Common myeloid progenitor, CD34-positive (primary cell): ENCODE measurements around the gene AJM1.

ENCODE experiments used
- CTCF ChIA-PET: fragments of 350-600 bp; sonication (Branson Sonifier 250); formaldehyde crosslinking; loops from one replicate; lab custom pipeline; 2021; ENCODE audit warnings: antibody characterized with exemption; lab: Charles Lee
- POLR2A ChIA-PET: fragments of 350-600 bp; sonication (Branson Sonifier 250); formaldehyde crosslinking; loops from one replicate; lab custom pipeline; 2021; ENCODE audit warnings: antibody characterized with exemption; lab: Charles Lee
- DNase-seq, 3 donors: peaks; one replicate each; pipeline versions ENCODE4 v3.0.0 to v3.0.0-alpha.2; 2013
- H3K27ac ChIP-seq, 2 experiments: 1 replicate in 1 of 2; 2 replicates in 1 of 2; pipeline ENCODE4 v1.7.0; 2013; ENCODE audit warnings: inconsistent platforms in 2 of 2, low read length in 2 of 2, mild to moderate bottlenecking in 2 of 2, low read depth in 1 of 2, moderate library complexity in 1 of 2; ENCODE audit not compliant: severe bottlenecking in 2 of 2, insufficient read depth in 1 of 2, poor library complexity in 1 of 2
- H3K27me3 ChIP-seq, 5 experiments: replicated peaks in 2 of 5; 1 replicate in 3 of 5; 2 replicates in 2 of 5; pipeline versions ENCODE4 v1.6.1 to v1.7.0; 2013; ENCODE audit warnings: low read length in 4 of 5, mild to moderate bottlenecking in 2 of 5, moderate library complexity in 2 of 5, inconsistent platforms in 1 of 5; ENCODE audit not compliant: insufficient read depth in 5 of 5, control insufficient read depth in 4 of 5
- H3K36me3 ChIP-seq, 4 experiments: 1 replicate in 2 of 4; 2 replicates in 2 of 4; pipeline versions ENCODE4 v1.6.1 to v1.7.0; 2013; ENCODE audit warnings: low read length in 3 of 4, control low read depth in 1 of 4, mild to moderate bottlenecking in 1 of 4; ENCODE audit not compliant: control insufficient read depth in 4 of 4, insufficient read depth in 4 of 4
- H3K4me1 ChIP-seq, 4 experiments: 1 replicate in 3 of 4; 2 replicates in 1 of 4; pipeline versions ENCODE4 v1.6.1 to v1.7.1; 2013; ENCODE audit warnings: low read length in 3 of 4, mild to moderate bottlenecking in 3 of 4, control low read depth in 1 of 4, inconsistent platforms in 1 of 4, moderate library complexity in 1 of 4; ENCODE audit not compliant: control insufficient read depth in 4 of 4, insufficient read depth in 4 of 4; ENCODE audit errors: control extremely low read depth in 1 of 4
- H3K4me3 ChIP-seq, 7 experiments: 1 replicate in 4 of 7; 2 replicates in 3 of 7; pipeline versions ENCODE4 v1.5.1 to v1.7.0; 2013; ENCODE audit warnings: mild to moderate bottlenecking in 7 of 7, low read length in 6 of 7, moderate library complexity in 6 of 7, inconsistent platforms in 2 of 7, low read depth in 2 of 7, control low read depth in 1 of 7; ENCODE audit not compliant: insufficient read depth in 4 of 7, control insufficient read depth in 1 of 7; ENCODE audit errors: extremely low read depth in 1 of 7
- H3K9me3 ChIP-seq, 5 experiments: 1 replicate in 4 of 5; 2 replicates in 1 of 5; pipeline versions ENCODE4 v1.6.1 to v1.7.1; 2013; ENCODE audit warnings: low read length in 4 of 5, mild to moderate bottlenecking in 2 of 5, inconsistent platforms in 1 of 5, low read depth in 1 of 5, moderate library complexity in 1 of 5; ENCODE audit not compliant: control insufficient read depth in 4 of 5, insufficient read depth in 2 of 5; ENCODE audit errors: control extremely low read depth in 1 of 5
- WGBS: methylation state at CpG from one replicate; pipeline ENCODE4 v1.1.5; 2013; ENCODE audit not compliant: insufficient coverage; 5-methylcytosine and 5-hydroxymethylcytosine counted together

Gene AJM1

DNA sequence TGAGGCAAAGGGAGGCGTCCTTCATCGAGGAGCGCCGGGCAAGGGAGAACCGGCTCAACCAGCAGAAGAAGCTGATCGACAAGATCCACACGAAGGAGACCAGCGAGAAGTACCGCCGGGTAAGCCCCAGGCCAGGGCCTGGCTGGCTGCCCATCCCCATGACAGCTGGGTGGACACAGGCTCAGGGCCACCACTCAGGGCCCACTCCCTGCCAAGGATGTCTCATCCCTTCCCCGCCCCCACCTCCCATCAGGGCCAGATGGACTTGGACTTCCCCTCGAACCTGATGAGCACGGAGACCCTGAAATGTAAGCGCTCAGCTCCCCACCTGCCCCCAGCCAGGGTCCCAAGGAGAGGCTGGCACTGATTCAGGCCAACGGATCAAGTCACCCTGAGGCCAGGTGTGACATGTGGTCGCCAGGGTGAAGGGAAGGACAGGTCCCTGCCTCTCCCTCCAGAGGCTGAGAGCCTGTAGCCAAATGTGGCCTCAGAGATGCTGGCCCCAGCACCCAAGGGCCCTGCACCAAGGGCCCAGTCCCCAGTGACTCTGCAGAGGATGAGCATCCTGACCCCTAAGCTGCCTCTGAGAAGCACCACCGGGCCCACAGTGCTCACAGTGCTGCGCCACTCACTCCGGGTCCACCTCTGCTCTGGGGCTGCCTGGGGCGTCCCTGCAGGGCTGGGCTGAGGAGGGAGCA lies 37.6 kb upstream of the AJM1 start:
- no peak for DNase-seq
- no peaks in the 10 kb centered on the region for H3K9me3 ChIP-seq
- no peak overlapping the region for H3K4me3 ChIP-seq
- ChIA-PET CTCF (interaction anchor here (0.6 to 2.6 kb wide), 6 partner anchors 11 to 230 kb away, joined by 3 to 10 read pairs (median 4); no protein-coding TSS in a partner anchor), POLR2A (no interaction called here)
- H3K27me3 ChIP-seq = peaks cover 0 to 2% (median 0%) of the 10 kb centered on the region in 5 experiments
- no peak overlapping the region for H3K27ac ChIP-seq
- peaks cover 5 to 50% (median 36%) of the 10 kb centered on the region in 4 experiments for H3K4me1 ChIP-seq
- WGBS = 97% methylated on average over 20 of the region's 20 CpGs
- H3K36me3 ChIP-seq = peaks cover 0 to 17% (median 2%) of the 10 kb centered on the region in 4 experiments

DNA sequence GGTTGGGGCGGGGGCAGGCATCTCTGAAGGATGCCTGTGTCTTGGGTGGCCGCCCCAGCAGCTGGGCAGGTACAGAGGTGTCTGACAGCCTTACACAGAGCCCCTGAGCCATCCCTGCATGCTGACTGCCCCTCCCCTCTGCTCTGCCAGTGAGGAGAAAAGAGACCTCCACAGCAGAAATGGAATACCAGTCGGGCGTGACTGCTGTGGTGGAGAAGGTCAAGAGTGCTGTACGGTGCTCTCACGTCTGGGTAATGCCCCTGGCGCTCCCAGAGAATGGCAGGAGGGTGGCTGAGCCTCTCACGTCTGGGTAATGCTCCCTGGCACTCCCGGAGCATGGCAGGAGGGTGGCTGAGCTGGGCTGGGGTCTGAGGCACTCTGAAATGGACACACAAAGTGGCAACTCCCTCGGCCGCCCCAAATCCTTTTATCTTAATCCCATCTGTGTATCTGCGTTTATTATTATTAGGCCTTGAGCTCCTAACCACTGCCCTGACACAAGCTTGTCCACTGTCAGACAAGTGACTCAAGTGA lies 37.0 kb upstream of the AJM1 start:
- Histone ChIP-seq H3K27ac (no peak overlapping the region), H3K4me1 (peaks cover 5 to 50% (median 34%) of the 10 kb centered on the region in 4 experiments), H3K4me3 (no peak overlapping the region), H3K36me3 (peaks cover 0 to 22% (median 3%) of the 10 kb centered on the region in 4 experiments), H3K9me3 (no peaks in the 10 kb centered on the region), H3K27me3 (peaks cover 0 to 2% (median 0%) of the 10 kb centered on the region in 5 experiments)
- ChIA-PET CTCF (interaction anchor here (1.4 to 2.6 kb wide), 4 partner anchors 13 to 230 kb away, joined by 5 to 10 read pairs (median 6); partner anchors contain the start of gene AJM1), POLR2A (no interaction called here)
- WGBS = over 99% methylated on average over 12 of the region's 12 CpGs
- no peak for DNase-seq

DNA sequence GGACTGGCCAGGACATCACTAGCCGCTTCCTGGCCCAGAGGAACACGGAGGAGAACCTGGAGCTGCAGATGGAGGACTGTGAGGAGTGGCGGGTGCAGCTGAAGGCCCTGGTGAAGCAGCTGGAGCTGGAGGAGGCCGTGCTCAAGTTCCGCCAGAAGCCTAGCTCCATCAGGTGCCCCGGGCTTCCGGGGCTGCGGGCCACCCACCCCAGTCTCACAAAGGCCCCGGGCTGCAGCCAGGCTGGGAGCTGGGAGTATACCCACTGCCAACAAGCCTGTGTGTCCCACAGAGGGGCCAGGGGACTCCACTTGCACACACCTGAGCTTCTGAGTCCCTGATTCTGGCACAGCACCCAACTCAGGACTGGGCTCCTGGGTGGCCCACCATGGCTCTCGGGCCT lies 36.2 kb upstream of the AJM1 start:
- ChIA-PET POLR2A (no interaction called here), CTCF (interaction anchor here (1.4 to 2.6 kb wide), 4 partner anchors 14 to 229 kb away, joined by 5 to 10 read pairs (median 6); partner anchors contain the start of gene AJM1)
- no peaks in the 10 kb centered on the region for H3K9me3 ChIP-seq
- H3K4me1 ChIP-seq = peaks cover 5 to 42% (median 26%) of the 10 kb centered on the region in 4 experiments
- H3K36me3 ChIP-seq = peaks cover 0 to 22% (median 3%) of the 10 kb centered on the region in 4 experiments
- H3K4me3 ChIP-seq = no peak overlapping the region
- H3K27ac ChIP-seq = no peak overlapping the region
- no peak for DNase-seq
- peaks cover 0 to 2% (median 0%) of the 10 kb centered on the region in 5 experiments for H3K27me3 ChIP-seq
- WGBS = 93% methylated on average over 7 of the region's 10 CpGs

DNA sequence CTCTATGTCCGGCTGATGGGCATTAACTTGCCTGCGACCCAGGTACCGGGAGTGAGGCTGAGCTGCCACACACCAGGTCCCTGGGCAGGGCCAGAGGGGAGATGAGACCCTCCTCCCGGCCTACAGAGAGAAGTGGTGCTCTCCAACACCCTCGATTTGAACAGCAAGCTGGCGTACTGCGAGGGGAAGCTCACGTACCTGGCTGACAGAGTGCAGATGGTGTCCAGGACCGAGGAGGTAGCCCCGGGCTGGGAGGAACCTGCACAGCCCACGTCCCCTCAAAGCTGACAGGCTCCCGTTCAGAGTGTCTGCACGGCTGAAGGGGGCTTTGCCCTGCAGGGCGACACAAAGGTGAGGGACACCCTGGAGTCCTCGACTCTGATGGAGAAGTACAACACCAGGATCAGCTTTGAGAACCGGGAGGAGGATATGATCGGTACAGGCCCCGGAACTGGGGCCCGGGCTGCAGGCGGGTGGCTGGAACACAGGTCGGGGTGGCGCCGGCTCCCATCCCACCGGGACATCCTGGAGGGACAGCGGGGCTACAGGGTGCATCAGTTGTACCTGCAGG lies 35.6 kb upstream of the AJM1 start:
- peak overlapping the region in 6 of 7 experiments; percentile 84 to 93 (median 91) for H3K4me3 ChIP-seq
- POLR2A ChIA-PET = interaction anchor here (1.1 kb wide), 1 partner anchor 48 kb away, joined by 3 read pairs; no protein-coding TSS in a partner anchor
- peak overlapping the region in 1 of 2 experiments; percentile 74 for H3K27ac ChIP-seq
- H3K9me3 ChIP-seq = no peaks in the 10 kb centered on the region
- peaks cover 0 to 2% (median 0%) of the 10 kb centered on the region in 5 experiments for H3K27me3 ChIP-seq
- no peak for DNase-seq
- CTCF ChIA-PET = interaction anchor here (0.8 to 2.6 kb wide), 6 partner anchors 11 to 228 kb away, joined by 3 to 10 read pairs (median 4); partner anchors contain the start of genes AJM1 and CCDC183
- peaks cover 0 to 24% (median 3%) of the 10 kb centered on the region in 4 experiments for H3K36me3 ChIP-seq
- peaks cover 5 to 36% (median 21%) of the 10 kb centered on the region in 4 experiments for H3K4me1 ChIP-seq
- 91% methylated on average over 25 of the region's 25 CpGs for WGBS

DNA sequence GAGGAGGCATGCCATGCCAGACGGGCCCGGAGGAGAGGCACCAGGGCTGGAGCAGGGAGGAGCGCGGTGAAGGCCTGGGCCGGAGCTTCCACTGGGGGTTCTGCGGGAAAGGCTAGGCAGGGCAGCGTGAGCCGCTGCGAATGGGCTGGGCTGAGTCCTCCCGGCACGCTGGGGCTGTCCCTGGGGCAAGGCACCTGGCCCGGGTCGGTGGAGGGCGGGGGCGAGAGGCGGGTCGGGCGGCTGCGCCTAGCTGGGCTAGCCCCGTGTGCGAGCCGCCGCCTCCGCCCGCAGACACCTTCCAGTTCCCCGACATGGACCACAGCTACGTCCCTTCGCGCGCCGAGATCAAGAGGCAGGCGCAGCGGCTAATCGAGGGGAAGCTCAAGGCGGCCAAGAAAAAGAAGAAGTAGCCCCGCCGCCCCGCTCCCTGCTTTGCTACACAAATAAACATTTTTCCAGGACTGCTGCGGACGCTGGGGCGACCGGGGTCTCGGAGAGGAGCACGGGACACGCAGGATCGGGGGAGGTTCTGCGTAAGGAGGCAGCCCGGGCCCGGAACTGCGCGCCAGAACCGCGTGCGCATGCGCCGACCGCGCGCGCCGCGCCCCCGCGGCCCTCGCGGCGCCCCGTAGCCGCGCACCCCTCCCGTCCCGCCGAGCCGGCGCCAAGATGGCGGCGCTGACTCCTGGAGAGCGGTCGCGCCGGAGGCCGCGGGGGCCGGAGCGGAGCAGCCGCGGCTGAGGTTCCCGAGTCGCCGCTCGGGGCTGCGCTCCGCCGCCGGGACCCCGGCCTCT lies 34.8 kb upstream of the AJM1 start, which contains the start of gene RABL6:
Gene RABL6 (plus strand): TSS at position 668 of the 794 bp plus-strand sequence. CDS start 249 bp downstream, outside the sequence.
- CTCF ChIA-PET = interaction anchor here (0.8 to 3.3 kb wide), 8 partner anchors 12 to 228 kb away, joined by 3 to 10 read pairs (median 5); partner anchors contain the start of genes AJM1 and CCDC183
- POLR2A ChIA-PET = interaction anchor here (1.1 kb wide), 1 partner anchor 47 kb away, joined by 3 read pairs; no protein-coding TSS in a partner anchor
- peaks cover 5 to 36% (median 22%) of the 10 kb centered on the region in 4 experiments for H3K4me1 ChIP-seq
- H3K9me3 ChIP-seq = no peaks in the 10 kb centered on the region
- peaks cover 0 to 29% (median 4%) of the 10 kb centered on the region in 4 experiments for H3K36me3 ChIP-seq
- H3K27ac ChIP-seq = peak within 1 kb of the TSS in 1 of 2 experiments; percentile 74
- peaks cover 0 to 1% (median 0%) of the 10 kb centered on the region in 5 experiments for H3K27me3 ChIP-seq
- H3K4me3 ChIP-seq = peak within 1 kb of the TSS; percentile 83 to 93 (median 91)
- WGBS = under 1% methylated on average over 74 of the region's 96 CpGs
- DNase-seq = peak; percentile 72 to 87 (median 85)
